ENCODE data around the gene SLC39A11. TPM values are rescaled to one million over a fixed set of nuclear protein-coding genes. Genes with fewer than 3 reads are reported as not detected.

SLC39A11 gene
- total and polyA plus RNA-seq, 2 of the 13 experiments (the other 11 are each of a cell fraction or from before 2014, with no cell fraction given): 17.2 to 31.5 TPM

DNA sequence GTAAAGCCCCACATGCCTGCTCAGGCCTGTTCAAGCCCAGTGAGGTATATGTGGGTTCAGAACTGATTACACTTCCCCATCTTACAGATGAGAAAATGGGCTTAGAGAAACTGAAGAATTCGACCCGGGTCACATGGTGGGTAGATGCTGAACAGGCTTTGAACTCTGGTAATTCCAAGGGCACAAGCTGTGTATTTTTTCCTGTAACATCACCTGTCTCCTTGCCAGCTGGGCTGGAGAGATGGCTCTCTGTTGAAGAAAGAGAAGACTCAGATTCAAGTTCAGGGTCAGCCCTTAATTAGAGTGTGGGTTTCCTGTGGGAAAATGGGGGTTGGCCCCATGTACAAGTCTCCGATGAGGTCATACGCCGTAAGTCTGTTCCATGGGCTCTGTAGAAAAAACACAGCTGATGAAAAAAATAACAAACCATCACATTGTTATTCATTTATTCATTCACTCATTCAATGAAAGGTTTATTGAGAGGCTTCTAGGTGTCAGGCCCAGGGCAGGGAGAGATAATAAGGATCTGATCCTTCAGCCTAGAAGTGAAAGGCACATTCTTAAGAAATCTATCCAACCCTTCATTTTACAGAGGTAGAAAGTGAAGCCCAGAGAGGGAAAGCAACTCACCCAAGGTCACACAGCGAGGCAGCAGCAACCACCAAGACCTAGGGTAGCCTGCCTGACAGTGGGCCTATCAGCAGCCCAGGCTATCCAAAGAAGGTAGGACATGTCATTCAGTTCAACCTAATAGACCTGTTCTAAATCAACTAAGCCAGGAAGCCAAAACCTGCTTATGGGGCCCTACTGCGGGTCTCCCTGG lies 488.9 kb downstream of the SLC39A11 start:
- 52% methylated on average over 7 of the region's 7 CpGs for WGBS (ENCODE audit: low lambda C conversion rate)
- Histone ChIP-seq H3K4me3 (replicated peaks in 1 of 3; ENCODE audit: insufficient read depth in 1 of 3, low read depth in 2 of 3, low read length in 3 of 3) (peak overlapping the region; percentile 9 to 52 (median 11); a peak in 5 of 6 replicates), H3K4me1 (ENCODE audit: insufficient read depth, low read length) (peaks cover 54% of the 10 kb centered on the region), H2AFZ (ENCODE audit: low read length) (no peak overlapping the region), H3K27ac (ENCODE audit: extremely low read length, insufficient read depth, low read length) (no peak overlapping the region), H3K9ac (ENCODE audit: insufficient read depth, low read depth, low read length) (peak overlapping the region; percentile 3; the same call in 1 of the 2 replicates), H3K27me3 (ENCODE audit: control insufficient read depth in 1 of 2, insufficient read depth in 2 of 2, low read length in 2 of 2) (no peaks in the 10 kb centered on the region), H3K79me2 (ENCODE audit: insufficient read depth, low read length) (no peaks in the 10 kb centered on the region), H3K9me3 (ENCODE audit: low read length) (peaks cover 6% of the 10 kb centered on the region; the same call in 1 of the 2 replicates), H4K20me1 (ENCODE audit: insufficient read depth, low read length) (no peaks in the 10 kb centered on the region), H3K4me2 (ENCODE audit: low read depth, low read length) (peak overlapping the region; percentile 72), H3K36me3 (replicated peaks in 1 of 2; ENCODE audit: control insufficient read depth in 1 of 2, insufficient read depth in 2 of 2, low read length in 2 of 2) (no peaks in the 10 kb centered on the region)
- in situ Hi-C loops (cut with HindIII; ENCODE audit: extremely low pct_ligation_motif_present, low pct_unique_long_range_greater_than_20kb): no loop called here
- BruUV-seq (replicated peaks): no TSS peak
- CTCF ChIA-PET (ENCODE audit: low intra/inter-chr PET ratio, low total read pairs): no interaction called here
- DNase-seq (ENCODE audit: low spot score) (no peak), ATAC-seq (peak; percentile 20), FAIRE-seq (no peak)
- intact Hi-C loops (cut with micrococcal nuclease; ENCODE audit: unreplicated experiment): loop anchor here (1.0 kb wide), 1 partner anchor 11 kb away; no protein-coding TSS in a partner anchor
- POLR2A ChIA-PET: interaction anchor here (1.1 to 4.1 kb wide), 14 partner anchors 10 to 81 kb away, joined by 3 to 71 read pairs (median 8); no protein-coding TSS in a partner anchor
- TF ChIP-seq, protein P1, sequence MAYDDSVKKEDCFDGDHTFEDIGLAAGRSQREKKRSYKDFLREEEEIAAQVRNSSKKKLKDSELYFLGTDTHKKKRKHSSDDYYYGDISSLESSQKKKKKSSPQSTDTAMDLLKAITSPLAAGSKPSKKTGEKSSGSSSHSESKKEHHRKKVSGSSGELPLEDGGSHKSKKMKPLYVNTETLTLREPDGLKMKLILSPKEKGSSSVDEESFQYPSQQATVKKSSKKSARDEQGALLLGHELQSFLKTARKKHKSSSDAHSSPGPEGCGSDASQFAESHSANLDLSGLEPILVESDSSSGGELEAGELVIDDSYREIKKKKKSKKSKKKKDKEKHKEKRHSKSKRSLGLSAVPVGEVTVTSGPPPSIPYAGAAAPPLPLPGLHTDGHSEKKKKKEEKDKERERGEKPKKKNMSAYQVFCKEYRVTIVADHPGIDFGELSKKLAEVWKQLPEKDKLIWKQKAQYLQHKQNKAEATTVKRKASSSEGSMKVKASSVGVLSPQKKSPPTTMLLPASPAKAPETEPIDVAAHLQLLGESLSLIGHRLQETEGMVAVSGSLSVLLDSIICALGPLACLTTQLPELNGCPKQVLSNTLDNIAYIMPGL (CRISPR knock-in tag; IDR thresholded peaks at IDR 0.05; ENCODE audit: borderline replicate concordance in 1 of 2, low read depth in 1 of 2): peak in 1 of 2 experiments; percentile 15; a peak in 1 of 4 replicates
- TF ChIP-seq FOXC1 (CRISPR knock-in tag; IDR thresholded peaks at IDR 0.05; ENCODE audit: borderline replicate concordance) (no peak), ZNF644 (CRISPR knock-in tag; IDR thresholded peaks at IDR 0.05; ENCODE audit: low read depth) (0 out of 2 replicates have a peak, but pooled peaks have one; percentile 29), EEA1 (CRISPR knock-in tag; IDR thresholded peaks at IDR 0.05; ENCODE audit: borderline replicate concordance) (no peak), ZNF552 (CRISPR knock-in tag; IDR thresholded peaks at IDR 0.05; ENCODE audit: borderline replicate concordance) (no peak), ZNF547 (CRISPR knock-in tag; IDR thresholded peaks at IDR 0.05) (0 out of 2 replicates have a peak, but pooled peaks have one; percentile 0), ZNF232 (CRISPR knock-in tag; IDR thresholded peaks at IDR 0.05; ENCODE audit: borderline replicate concordance) (peak; percentile 29; the same call in 1 of the 2 replicates), PHF20 (CRISPR knock-in tag; IDR thresholded peaks at IDR 0.05) (0 out of 2 replicates have a peak, but pooled peaks have one; percentile 13), RARA (CRISPR knock-in tag; IDR thresholded peaks at IDR 0.05) (peak; percentile 72), ARNTL (CRISPR knock-in tag; IDR thresholded peaks at IDR 0.05) (0 out of 2 replicates have a peak, but pooled peaks have one; percentile 28), SAP130 (CRISPR knock-in tag; IDR thresholded peaks at IDR 0.05; ENCODE audit: low read depth) (0 out of 2 replicates have a peak, but pooled peaks have one; percentile 29), ZEB1 (IDR thresholded peaks at IDR 0.05; ENCODE audit: insufficient replicate concordance, low read depth) (no peak)
- TF ChIP-seq, protein P2, sequence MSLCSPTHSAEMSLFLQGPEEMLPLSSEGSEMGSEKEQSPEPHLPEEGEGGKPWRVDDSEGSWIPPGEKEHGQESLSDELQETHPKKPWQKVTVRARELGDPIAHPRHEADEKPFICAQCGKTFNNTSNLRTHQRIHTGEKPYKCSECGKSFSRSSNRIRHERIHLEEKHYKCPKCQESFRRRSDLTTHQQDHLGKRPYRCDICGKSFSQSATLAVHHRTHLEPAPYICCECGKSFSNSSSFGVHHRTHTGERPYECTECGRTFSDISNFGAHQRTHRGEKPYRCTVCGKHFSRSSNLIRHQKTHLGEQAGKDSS (CRISPR knock-in tag; IDR thresholded peaks at IDR 0.05; ENCODE audit: borderline replicate concordance, low read depth): 0 out of 2 replicates have a peak, but pooled peaks have one; percentile 21
- TF ChIP-seq, protein P3, sequence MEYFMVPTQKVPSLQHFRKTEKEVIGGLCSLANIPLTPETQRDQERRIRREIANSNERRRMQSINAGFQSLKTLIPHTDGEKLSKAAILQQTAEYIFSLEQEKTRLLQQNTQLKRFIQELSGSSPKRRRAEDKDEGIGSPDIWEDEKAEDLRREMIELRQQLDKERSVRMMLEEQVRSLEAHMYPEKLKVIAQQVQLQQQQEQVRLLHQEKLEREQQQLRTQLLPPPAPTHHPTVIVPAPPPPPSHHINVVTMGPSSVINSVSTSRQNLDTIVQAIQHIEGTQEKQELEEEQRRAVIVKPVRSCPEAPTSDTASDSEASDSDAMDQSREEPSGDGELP (IDR thresholded peaks at IDR 0.05; ENCODE audit: borderline replicate concordance, low read depth): peak; percentile 66; the same call in 1 of the 2 replicates
- TF ChIP-seq, protein P4, sequence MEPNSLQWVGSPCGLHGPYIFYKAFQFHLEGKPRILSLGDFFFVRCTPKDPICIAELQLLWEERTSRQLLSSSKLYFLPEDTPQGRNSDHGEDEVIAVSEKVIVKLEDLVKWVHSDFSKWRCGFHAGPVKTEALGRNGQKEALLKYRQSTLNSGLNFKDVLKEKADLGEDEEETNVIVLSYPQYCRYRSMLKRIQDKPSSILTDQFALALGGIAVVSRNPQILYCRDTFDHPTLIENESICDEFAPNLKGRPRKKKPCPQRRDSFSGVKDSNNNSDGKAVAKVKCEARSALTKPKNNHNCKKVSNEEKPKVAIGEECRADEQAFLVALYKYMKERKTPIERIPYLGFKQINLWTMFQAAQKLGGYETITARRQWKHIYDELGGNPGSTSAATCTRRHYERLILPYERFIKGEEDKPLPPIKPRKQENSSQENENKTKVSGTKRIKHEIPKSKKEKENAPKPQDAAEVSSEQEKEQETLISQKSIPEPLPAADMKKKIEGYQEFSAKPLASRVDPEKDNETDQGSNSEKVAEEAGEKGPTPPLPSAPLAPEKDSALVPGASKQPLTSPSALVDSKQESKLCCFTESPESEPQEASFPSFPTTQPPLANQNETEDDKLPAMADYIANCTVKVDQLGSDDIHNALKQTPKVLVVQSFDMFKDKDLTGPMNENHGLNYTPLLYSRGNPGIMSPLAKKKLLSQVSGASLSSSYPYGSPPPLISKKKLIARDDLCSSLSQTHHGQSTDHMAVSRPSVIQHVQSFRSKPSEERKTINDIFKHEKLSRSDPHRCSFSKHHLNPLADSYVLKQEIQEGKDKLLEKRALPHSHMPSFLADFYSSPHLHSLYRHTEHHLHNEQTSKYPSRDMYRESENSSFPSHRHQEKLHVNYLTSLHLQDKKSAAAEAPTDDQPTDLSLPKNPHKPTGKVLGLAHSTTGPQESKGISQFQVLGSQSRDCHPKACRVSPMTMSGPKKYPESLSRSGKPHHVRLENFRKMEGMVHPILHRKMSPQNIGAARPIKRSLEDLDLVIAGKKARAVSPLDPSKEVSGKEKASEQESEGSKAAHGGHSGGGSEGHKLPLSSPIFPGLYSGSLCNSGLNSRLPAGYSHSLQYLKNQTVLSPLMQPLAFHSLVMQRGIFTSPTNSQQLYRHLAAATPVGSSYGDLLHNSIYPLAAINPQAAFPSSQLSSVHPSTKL (CRISPR knock-in tag; IDR thresholded peaks at IDR 0.05): peak; percentile 79

Data from HepG2 (cell line).